ENCODE data around the gene PTPRE.
"Not testable (repeated sequence)": the region's sequence is repeated elsewhere in the genome, so short reads cannot be mapped to it uniquely, and the experiment has no call there.

Gene PTPRE

DNA sequence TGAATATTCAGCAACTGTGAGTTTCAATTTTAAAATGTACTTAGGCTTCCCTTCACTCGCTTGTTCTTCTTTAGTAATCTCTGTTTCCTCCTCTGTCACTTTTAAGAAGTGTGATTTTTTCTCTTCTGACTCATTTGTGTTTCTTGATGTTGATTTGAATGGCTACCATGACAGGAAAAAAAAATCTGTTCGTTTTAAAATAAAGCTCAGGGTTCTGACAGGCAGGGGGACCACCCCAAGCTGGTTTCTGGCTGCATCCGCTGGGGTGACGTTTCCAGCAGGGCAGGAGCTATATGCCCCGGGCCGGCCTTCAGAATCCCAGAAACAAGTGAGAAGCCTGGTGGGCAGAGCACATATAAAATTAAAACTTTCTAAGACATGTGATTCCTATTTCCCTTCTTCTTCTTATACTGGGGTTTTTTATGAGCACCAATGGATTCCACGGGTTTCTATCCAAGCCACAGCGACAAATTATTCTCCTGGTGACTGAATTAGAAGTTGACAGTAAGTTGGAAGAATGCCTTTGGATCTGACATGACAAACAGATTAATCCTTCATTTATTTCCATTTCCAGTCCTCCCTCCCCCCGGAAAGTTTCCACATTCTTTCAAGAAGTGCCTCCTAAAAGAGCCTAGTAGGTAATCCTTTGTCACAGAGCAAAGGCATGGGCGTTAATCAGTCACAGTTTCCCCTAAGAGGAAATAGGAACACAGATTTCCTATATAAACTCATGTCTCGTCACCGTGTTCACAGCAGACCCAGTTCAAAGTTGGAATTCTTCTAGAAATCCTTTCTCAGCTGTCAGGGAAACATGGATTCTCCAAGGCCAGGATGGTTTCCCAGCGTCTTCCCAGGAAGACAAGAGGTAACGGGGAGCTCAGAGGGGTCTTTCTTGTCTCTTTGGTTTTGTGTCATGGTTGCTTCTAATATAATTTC lies 79.9 kb downstream of the PTPRE start:
- DNase-seq: no peak

DNA sequence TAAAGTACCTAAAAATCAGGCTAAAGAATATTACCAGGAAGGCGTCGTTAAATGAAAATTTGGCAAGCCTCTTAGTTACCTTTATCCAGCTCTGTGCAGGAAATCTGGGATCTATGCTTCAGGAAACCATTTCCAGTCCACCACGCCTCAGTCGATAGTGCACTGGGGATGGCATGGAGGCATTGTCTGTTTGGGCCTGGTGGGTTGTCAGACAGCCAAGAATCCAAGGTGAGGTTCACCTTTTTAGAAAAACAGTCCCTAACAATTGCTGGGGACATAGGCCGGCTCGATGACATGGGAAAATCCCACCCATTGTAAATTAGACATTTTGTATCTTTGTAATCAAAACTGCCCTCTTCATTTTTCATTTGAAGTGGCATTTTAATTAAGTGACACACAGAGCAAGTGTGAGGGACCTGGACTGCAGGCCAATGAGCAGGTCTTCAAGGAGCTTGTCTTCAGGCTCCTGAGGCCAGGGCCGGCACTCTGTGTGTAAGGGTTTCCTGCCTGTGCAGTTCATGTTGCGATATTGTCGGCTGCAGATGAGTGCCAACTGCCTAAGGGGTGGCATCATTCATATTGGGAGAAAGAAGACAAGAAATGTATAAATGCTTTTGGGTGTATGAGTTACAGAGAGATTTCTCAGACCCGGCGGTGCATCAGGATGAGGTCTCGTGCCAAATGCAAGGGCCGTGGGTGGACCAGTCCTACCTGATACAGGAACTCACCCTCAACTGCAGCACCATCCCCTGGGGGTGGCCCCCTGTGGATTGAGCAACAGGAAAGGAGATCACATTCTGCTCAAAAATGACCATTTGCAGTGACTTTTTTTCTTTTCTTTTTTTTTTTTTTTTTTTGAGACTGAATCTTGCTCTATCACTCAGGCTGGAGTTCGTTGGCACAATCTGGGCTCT lies 80.8 kb downstream of the PTPRE start:
- DNase-seq: no peak

GRCh38 chr10:127989481-127990012 lies 82.6 kb downstream of the PTPRE start:
- no peak for DNase-seq

DNA sequence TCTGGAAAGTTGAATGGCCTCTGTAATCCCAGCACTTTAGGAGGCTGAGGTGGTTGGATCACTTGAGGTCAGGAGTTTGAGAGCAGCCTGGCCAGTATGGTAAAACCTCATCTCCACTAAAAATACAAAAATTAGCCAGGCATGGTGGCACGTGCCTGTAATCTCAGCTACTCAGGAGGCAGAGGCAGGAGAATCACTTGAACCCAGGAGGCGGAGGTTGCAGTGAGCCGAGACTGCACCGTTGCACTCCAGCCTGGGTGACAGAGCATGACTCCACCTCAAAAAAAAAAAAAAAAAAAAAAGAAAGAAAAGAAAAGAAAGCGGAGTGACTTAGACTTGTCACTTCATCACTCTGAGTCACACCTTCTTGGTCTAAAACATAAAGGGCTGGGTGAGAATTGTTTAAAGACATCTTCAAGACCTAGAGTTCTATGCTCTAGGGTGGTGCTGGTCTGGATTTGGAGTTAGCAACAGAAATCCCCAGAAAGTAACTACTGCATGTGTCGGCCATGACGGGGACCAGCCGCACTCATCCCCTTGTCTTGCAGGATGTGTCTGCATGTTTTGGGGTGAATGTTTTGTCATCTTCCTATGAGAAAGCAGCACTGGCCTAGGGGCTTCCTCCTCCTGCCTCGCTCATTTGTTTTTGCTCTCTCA lies 83.4 kb downstream of the PTPRE start:
- not testable (repeated sequence) for DNase-seq

DNA sequence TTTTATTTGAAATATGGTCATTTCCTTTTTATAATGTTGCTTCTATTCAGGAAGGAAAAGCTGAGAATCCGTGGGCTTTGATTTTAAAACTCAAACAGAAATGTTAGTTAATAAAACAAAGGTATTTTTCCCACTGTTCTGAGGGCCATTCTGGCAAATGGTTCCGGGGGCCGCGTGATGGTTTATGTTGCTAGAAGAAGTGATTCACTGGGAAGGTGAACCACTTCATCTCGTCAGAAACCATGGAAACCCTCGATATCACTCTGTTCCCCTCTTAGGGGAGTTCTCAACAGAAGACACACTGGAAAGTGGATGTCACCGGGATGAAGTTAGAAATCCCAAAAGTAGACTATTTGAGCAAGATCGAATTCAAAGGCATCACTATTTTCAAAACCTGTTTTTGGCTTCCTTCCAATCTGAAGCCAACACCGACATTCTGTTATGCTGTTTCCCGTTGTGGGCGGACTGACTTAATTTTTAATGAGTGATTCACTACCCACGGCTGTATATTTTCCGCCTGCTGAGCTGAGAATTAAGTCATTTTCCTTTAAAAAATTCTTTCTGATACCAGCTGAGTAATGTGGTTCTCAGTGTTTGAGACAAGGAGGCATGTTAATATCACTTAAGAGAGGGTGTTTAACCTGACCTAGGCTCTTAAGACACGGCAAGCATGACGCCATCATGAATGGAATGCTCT lies 84.1 kb downstream of the PTPRE start:
- peak; percentile 53 for DNase-seq

GRCh38 chr10:127991543-127992255 lies 84.8 kb downstream of the PTPRE start:
- DNase-seq: no peak

- DNase-seq: no peak
Observed at GRCh38 chr10:127992376-127992775, 85.5 kb downstream of the PTPRE start.

- no peak for DNase-seq
Observed at GRCh38 chr10:127993056-127993690, 86.3 kb downstream of the PTPRE start.

- DNase-seq: no peak
Observed at GRCh38 chr10:127995939-127996338, 89.0 kb downstream of the PTPRE start.

DNA sequence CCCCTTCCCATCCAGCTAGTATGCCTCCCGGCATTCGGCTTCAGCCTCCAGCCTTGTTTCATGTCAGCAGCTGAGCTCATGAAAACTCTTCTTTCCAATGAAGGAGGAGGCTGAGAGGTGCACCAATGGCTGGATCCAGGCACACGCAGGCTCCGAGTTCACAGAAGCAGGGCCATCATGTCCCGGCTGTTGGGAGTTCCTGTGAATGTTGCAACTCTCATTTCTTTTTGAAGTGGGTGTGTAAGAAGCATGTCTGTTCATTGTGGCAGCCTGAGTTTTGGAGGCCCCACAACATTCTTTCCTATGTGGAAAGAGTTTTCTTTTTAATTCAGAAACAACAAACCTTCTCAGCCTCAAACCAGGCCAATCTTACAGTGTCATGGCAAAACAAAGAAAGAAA lies 89.7 kb downstream of the PTPRE start:
- no peak for DNase-seq

DNA sequence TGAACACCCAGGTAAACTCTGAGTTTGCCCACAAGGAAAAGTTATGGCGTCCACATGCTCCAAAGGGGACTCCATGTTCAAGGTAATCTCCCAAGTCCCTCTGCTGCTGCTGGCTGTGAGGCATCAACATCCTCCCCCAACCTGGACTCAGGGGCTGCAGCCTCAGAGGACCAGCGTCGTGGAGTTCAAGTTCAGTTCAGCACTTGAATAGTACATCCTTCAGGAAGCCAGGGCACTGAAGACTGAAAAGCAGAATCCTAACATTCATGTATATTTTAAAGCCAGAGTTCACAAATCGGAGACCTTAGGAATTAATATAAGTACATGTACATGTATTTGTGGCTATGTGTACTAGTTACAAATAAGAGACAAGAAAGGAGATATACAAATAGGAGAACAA lies 90.4 kb downstream of the PTPRE start:
- no peak for DNase-seq

- no peak for DNase-seq
Observed at GRCh38 chr10:127997937-127998336, 91.0 kb downstream of the PTPRE start.

- DNase-seq: no peak
Observed at GRCh38 chr10:127998501-127999144, 91.7 kb downstream of the PTPRE start.

DNA sequence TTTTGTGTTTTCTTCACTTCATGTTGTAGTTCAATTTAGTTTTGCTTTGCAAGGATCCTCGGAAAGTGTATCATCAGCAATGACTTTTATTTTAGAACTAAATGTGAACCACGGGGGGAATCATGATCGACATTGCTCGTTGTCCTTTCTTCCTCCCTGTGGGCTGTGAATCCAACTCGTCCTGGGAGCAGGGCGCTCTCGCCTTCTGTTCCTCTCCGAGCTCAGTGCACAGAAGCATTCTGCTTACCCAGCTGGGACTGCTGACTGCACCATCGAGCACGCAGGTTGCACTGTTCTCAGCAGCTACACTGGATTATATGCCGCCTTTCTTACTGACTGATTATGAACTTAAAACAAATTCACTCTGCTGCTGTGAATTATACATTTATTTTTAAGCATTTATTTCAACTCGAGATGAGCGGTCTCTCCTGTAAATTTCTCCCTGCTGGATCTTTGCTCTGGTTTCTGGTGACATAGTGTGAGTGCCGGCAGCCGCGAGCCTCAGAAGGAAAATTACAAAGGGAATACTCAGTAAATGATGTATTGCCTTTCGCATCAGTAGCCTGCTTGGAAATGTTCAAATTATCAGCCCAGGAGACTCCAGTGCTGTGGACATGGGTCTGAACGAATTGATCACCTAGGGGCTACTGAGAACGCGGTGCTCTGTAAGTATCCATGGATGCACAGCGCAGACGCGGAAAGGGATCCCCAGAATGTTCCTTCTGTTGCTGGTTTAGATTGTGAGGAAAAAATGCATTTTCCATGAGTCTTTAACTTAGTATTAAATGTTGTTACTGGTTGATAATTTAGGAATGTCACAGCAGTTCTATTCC lies 92.6 kb downstream of the PTPRE start:
- DNase-seq: no peak

- no peak for DNase-seq
Observed at GRCh38 chr10:128000471-128001362, 93.8 kb downstream of the PTPRE start.

DNA sequence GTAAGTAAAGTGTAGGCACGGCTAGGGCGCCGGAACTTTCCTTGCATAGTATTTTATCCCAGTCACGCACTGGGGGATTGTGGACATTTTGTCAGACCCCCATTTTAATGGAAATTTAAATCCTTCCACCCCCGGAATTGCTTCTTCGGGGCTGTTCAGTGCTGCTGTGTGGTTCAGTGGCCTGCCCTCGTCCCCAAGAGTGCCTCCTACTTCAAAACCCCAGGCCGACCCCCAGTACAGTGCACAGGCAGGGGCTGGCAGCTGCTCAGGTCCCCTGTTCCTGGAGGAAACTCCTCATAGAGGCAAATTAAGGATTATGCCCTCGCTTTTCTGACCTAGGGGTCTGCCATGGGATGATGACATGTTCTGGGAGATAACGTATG lies 94.5 kb downstream of the PTPRE start:
- DNase-seq: no peak

GRCh38 chr10:128001849-128002248 lies 94.9 kb downstream of the PTPRE start:
- no peak for DNase-seq

- DNase-seq: no peak
Observed at GRCh38 chr10:128003521-128003920, 96.6 kb downstream of the PTPRE start.

- no peak for DNase-seq
Observed at GRCh38 chr10:128005858-128006257, 99.0 kb downstream of the PTPRE start.
